GM12878 (cell line): ENCODE measurements around the gene PSMD12.

ENCODE experiments used
- BHLHE40 ChIP-seq, 2 experiments: fragments of 450-650 bp in 1 of 2; IDR thresholded peaks; 2 replicates each; pipeline ENCODE4 v1.6.1; 2011 to 2017; ENCODE audit warnings: low read depth in 2 of 2, borderline replicate concordance in 1 of 2, improper control_type of control experiment in 1 of 2, low read length in 1 of 2, mild to moderate bottlenecking in 1 of 2
- CEBPB ChIP-seq, 2 experiments: fragments of 150-350 bp in 1 of 2; IDR thresholded peaks; 2 replicates each; pipeline ENCODE4 v1.6.1; 2012 to 2014; ENCODE audit warnings: low read depth in 2 of 2, low read length in 2 of 2, borderline replicate concordance in 1 of 2, inconsistent platforms in 1 of 2
- PBX3 ChIP-seq: IDR thresholded peaks from 2 replicates; pipeline ENCODE4 v1.6.1; 2011; ENCODE audit warnings: mild to moderate bottlenecking, low read depth, low read length, moderate library complexity; ENCODE audit not compliant: insufficient replicate concordance
- RFX5 ChIP-seq: IDR thresholded peaks from 2 replicates; pipeline ENCODE4 v1.6.1; 2011; ENCODE audit warnings: low read depth, low read length, improper control_type of control experiment
- SMAD1 ChIP-seq: fragments of 450-650 bp; IDR thresholded peaks from 2 replicates; pipeline ENCODE4 v1.6.1; 2018; ENCODE audit warnings: mild to moderate bottlenecking, low read depth; ENCODE audit not compliant: partially characterized antibody
- USF2 ChIP-seq: IDR thresholded peaks from 2 replicates; pipeline ENCODE4 v1.6.1; 2011; ENCODE audit warnings: low read depth, low read length, improper control_type of control experiment, borderline replicate concordance
- ZZZ3 ChIP-seq: IDR thresholded peaks from 2 replicates; pipeline ENCODE4 v1.6.1; 2011; ENCODE audit warnings: low read depth; ENCODE audit not compliant: control insufficient read depth, insufficient read length
- TF ChIP-seq, protein P1 (sequence below), 3 experiments: IDR thresholded peaks in 2 of 3; conservative IDR thresholded peaks in 1 of 3; 2 replicates each; pipeline ENCODE4 v1.5.1; 2011; ENCODE audit warnings: low read depth in 3 of 3, low read length in 3 of 3, mild to moderate bottlenecking in 3 of 3, control low read depth in 2 of 3, moderate library complexity in 2 of 3, inconsistent platforms in 1 of 3, mixed read lengths in 1 of 3; ENCODE audit not compliant: control insufficient read depth in 2 of 3, insufficient read depth in 1 of 3; ENCODE audit errors: extremely low read depth in 1 of 3
- TF ChIP-seq, protein P2 (sequence below): IDR thresholded peaks from 2 replicates; pipeline ENCODE4 v1.6.1; 2012; ENCODE audit warnings: low read depth, low read length, improper control_type of control experiment

DNA sequence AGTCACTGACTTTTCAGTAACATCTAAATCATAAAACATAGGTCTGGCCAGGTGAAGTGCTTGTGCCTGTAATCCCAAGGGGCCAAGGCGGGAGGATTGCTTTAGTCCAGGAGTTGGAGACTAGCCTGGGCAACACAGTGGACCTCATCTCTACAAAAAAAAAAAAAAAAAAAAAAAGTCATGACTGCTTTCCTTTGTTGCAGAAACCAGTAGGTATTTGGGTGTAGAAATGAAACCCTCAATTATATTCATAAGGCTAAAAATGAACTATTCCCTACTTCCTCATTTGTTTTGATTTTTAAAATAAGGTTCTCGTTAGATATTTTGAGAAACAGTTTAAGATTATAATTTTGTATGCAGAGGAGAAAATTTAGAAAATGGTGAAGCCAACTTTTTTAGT is 36.7 kb upstream of the PSMD12 start:
- TF ChIP-seq PBX3 (no peak), RFX5 (no peak), SMAD1 (no peak), BHLHE40 (IDR thresholded peaks at IDR 0.05; ENCODE audit: borderline replicate concordance in 1 of 2, low read depth in 2 of 2, low read length in 1 of 2) (no peak), CEBPB (IDR thresholded peaks at IDR 0.05; ENCODE audit: borderline replicate concordance in 1 of 2, low read depth in 2 of 2, low read length in 2 of 2) (no peak), USF2 (no peak), ZZZ3 (no peak)
- TF ChIP-seq, protein P1, sequence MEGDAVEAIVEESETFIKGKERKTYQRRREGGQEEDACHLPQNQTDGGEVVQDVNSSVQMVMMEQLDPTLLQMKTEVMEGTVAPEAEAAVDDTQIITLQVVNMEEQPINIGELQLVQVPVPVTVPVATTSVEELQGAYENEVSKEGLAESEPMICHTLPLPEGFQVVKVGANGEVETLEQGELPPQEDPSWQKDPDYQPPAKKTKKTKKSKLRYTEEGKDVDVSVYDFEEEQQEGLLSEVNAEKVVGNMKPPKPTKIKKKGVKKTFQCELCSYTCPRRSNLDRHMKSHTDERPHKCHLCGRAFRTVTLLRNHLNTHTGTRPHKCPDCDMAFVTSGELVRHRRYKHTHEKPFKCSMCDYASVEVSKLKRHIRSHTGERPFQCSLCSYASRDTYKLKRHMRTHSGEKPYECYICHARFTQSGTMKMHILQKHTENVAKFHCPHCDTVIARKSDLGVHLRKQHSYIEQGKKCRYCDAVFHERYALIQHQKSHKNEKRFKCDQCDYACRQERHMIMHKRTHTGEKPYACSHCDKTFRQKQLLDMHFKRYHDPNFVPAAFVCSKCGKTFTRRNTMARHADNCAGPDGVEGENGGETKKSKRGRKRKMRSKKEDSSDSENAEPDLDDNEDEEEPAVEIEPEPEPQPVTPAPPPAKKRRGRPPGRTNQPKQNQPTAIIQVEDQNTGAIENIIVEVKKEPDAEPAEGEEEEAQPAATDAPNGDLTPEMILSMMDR (IDR thresholded peaks at IDR 0.05 in 2 of 3, conservative IDR thresholded peaks at IDR 0.05 in 1 of 3; ENCODE audit: control insufficient read depth in 2 of 3, extremely low read depth in 1 of 3, insufficient read depth in 1 of 3, low read depth in 3 of 3, low read length in 3 of 3) = no peak
- TF ChIP-seq, protein P2, sequence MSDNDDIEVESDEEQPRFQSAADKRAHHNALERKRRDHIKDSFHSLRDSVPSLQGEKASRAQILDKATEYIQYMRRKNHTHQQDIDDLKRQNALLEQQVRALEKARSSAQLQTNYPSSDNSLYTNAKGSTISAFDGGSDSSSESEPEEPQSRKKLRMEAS = no peak
